Karpas-422 (cell line): ENCODE results near the gene FBLN1. TPM values are rescaled to one million over a fixed set of nuclear protein-coding genes. Genes with fewer than 3 reads are reported as not detected.
A peak's percentile ranks its signal among the peaks of the same experiment; 100 is the strongest.
"Not testable (repeated sequence)": the region's sequence is repeated elsewhere in the genome, so short reads cannot be mapped to it uniquely, and the experiment has no call there.

Experiments used
- DNase-seq: peaks from one replicate; pipeline ENCODE4 v3.0.0-alpha.2; 2015
- H2AFZ ChIP-seq: fragments of 200-600 bp; sonication (generic); 2 replicates; pipeline ENCODE4 v1.6.1; 2014; ENCODE audit warnings: antibody characterized with exemption, low read length, mixed read lengths
- H3K27ac ChIP-seq: fragments of 200-600 bp; sonication (generic); 2 replicates; pipeline ENCODE4 v1.5.1; 2014; ENCODE audit warnings: mild to moderate bottlenecking, low read length, moderate library complexity
- H3K27me3 ChIP-seq: fragments of 200-600 bp; sonication (generic); 2 replicates; pipeline ENCODE4 v1.6.1; 2014; ENCODE audit warnings: low read length, mixed read lengths
- H3K36me3 ChIP-seq: fragments of 200-600 bp; sonication (generic); 2 replicates; pipeline ENCODE4 v1.6.1; 2014; ENCODE audit warnings: low read length, mixed read lengths; ENCODE audit not compliant: insufficient read depth
- H3K4me1 ChIP-seq: fragments of 200-600 bp; sonication (generic); 2 replicates; pipeline ENCODE4 v1.6.1; 2014; ENCODE audit warnings: mild to moderate bottlenecking, low read length, mixed read lengths
- H3K4me2 ChIP-seq: fragments of 200-600 bp; sonication (generic); 2 replicates; pipeline ENCODE4 v1.6.1; 2014; ENCODE audit warnings: low read length, low read depth, mild to moderate bottlenecking; ENCODE audit not compliant: poor library complexity, severe bottlenecking
- H3K4me3 ChIP-seq: fragments of 200-600 bp; sonication (generic); 2 replicates; pipeline ENCODE4 v1.5.1; 2014; ENCODE audit warnings: mild to moderate bottlenecking, antibody characterized with exemption, low read length, mixed read lengths
- H3K79me2 ChIP-seq: fragments of 200-600 bp; sonication (generic); 2 replicates; pipeline ENCODE4 v1.6.1; 2014; ENCODE audit warnings: mild to moderate bottlenecking, low read length, mixed read lengths
- H3K9ac ChIP-seq: fragments of 200-600 bp; sonication (generic); 2 replicates; pipeline ENCODE4 v1.6.0; 2014; ENCODE audit warnings: low read length
- H3K9me2 ChIP-seq: fragments of 200-600 bp; sonication (generic), shearing (Covaris generic); replicated peaks from 2 replicates; pipeline ENCODE4 v1.6.0; 2014; ENCODE audit warnings: mild to moderate bottlenecking, low read length, moderate library complexity; ENCODE audit not compliant: insufficient read depth
- H3K9me3 ChIP-seq: fragments of 300-700, 200-600 bp; sonication (generic); 2 replicates; pipeline ENCODE4 v1.6.1; 2014; ENCODE audit warnings: low read length, mixed read lengths
- H4K20me1 ChIP-seq: fragments of 200-600 bp; sonication (generic); 2 replicates; pipeline ENCODE4 v1.6.1; 2014; ENCODE audit warnings: mild to moderate bottlenecking, antibody characterized with exemption, low read length, low read depth; ENCODE audit not compliant: insufficient read depth
- total RNA-seq: library from RNA; depleted of rRNA; stranded (reverse); fragments of >200 nt; shearing (Covaris generic); gene quantifications from 2 replicates; pipeline ENCODE4 v1.2.3, GENCODE V29; 2014; ENCODE audit warnings: low replicate concordance

The FBLN1 gene
- total RNA-seq, 1 experiment from 2014 or later, result not detected

- no peaks in the 10 kb centered on the region for H3K9me2 ChIP-seq
- no peaks in the 10 kb centered on the region for H4K20me1 ChIP-seq
- H3K79me2 ChIP-seq, result no peaks in the 10 kb centered on the region
- no peak for DNase-seq
- no peak overlapping the region for H2AFZ ChIP-seq
- no peak overlapping the region for H3K4me3 ChIP-seq
- H3K27me3 ChIP-seq, result no peaks in the 10 kb centered on the region
- H3K36me3 ChIP-seq, result no peaks in the 10 kb centered on the region
- no peaks in the 10 kb centered on the region for H3K9me3 ChIP-seq
- H3K4me2 ChIP-seq, result no peak overlapping the region
- H3K4me1 ChIP-seq, result peaks cover 15% of the 10 kb centered on the region
- no peak overlapping the region for H3K27ac ChIP-seq
- no peak overlapping the region for H3K9ac ChIP-seq
Observed at GRCh38 chr22:45600790-45601730, 98.4 kb downstream of the FBLN1 start.

- Histone ChIP-seq H3K79me2 (no peaks in the 10 kb centered on the region), H3K27ac (no peak overlapping the region), H3K36me3 (no peaks in the 10 kb centered on the region), H3K4me2 (no peak overlapping the region), H3K9me2 (no peaks in the 10 kb centered on the region), H3K4me3 (no peak overlapping the region), H3K27me3 (no peaks in the 10 kb centered on the region), H2AFZ (no peak overlapping the region), H3K9ac (no peak overlapping the region), H3K4me1 (peaks cover 15% of the 10 kb centered on the region), H4K20me1 (no peaks in the 10 kb centered on the region), H3K9me3 (no peaks in the 10 kb centered on the region)
- DNase-seq, result no peak
Observed at GRCh38 chr22:45602004-45602733, 99.5 kb downstream of the FBLN1 start.

GRCh38 chr22:45602824-45603595 lies 100.3 kb downstream of the FBLN1 start:
- no peak overlapping the region for H3K4me3 ChIP-seq
- H3K27me3 ChIP-seq, result no peaks in the 10 kb centered on the region
- H3K9me2 ChIP-seq, result no peaks in the 10 kb centered on the region
- H3K4me1 ChIP-seq, result peaks cover 15% of the 10 kb centered on the region
- 0 out of 2 replicates have a peak overlapping the region, but pooled peaks have one; percentile 28 for H2AFZ ChIP-seq
- H3K4me2 ChIP-seq, result peak overlapping the region; percentile 34
- DNase-seq, result peak; percentile 91
- H3K9me3 ChIP-seq, result no peaks in the 10 kb centered on the region
- no peaks in the 10 kb centered on the region for H4K20me1 ChIP-seq
- H3K27ac ChIP-seq, result no peak overlapping the region
- H3K9ac ChIP-seq, result no peak overlapping the region
- no peaks in the 10 kb centered on the region for H3K36me3 ChIP-seq
- no peaks in the 10 kb centered on the region for H3K79me2 ChIP-seq

- Histone ChIP-seq H3K4me1 (peaks cover 15% of the 10 kb centered on the region), H4K20me1 (no peaks in the 10 kb centered on the region), H3K79me2 (no peaks in the 10 kb centered on the region), H3K27me3 (no peaks in the 10 kb centered on the region), H3K4me2 (peak overlapping the region; percentile 34), H3K27ac (no peak overlapping the region), H3K9ac (no peak overlapping the region), H3K9me2 (no peaks in the 10 kb centered on the region), H3K36me3 (no peaks in the 10 kb centered on the region), H3K4me3 (no peak overlapping the region), H3K9me3 (no peaks in the 10 kb centered on the region), H2AFZ (0 out of 2 replicates have a peak overlapping the region, but pooled peaks have one; percentile 28)
- DNase-seq, result peak; percentile 71
Observed at GRCh38 chr22:45603619-45604018, 100.9 kb downstream of the FBLN1 start.

- H3K27me3 ChIP-seq, H3K4me3 ChIP-seq, DNase-seq, H3K4me1 ChIP-seq, H3K79me2 ChIP-seq, H3K9ac ChIP-seq, H3K4me2 ChIP-seq, H3K9me2 ChIP-seq, H3K9me3 ChIP-seq, H2AFZ ChIP-seq, H3K36me3 ChIP-seq, H4K20me1 ChIP-seq, H3K27ac ChIP-seq: not testable (repeated sequence)
Observed at GRCh38 chr22:45608045-45608444, 105.4 kb downstream of the FBLN1 start.

- H3K4me2 ChIP-seq, result no peak overlapping the region
- no peaks in the 10 kb centered on the region for H3K9me3 ChIP-seq
- H3K27ac ChIP-seq, result no peak overlapping the region
- DNase-seq, result no peak
- no peaks in the 10 kb centered on the region for H3K27me3 ChIP-seq
- H3K4me1 ChIP-seq, result peaks cover 3% of the 10 kb centered on the region
- H3K9ac ChIP-seq, result no peak overlapping the region
- H3K79me2 ChIP-seq, result no peaks in the 10 kb centered on the region
- no peak overlapping the region for H3K4me3 ChIP-seq
- no peaks in the 10 kb centered on the region for H3K36me3 ChIP-seq
- H3K9me2 ChIP-seq, result no peaks in the 10 kb centered on the region
- no peaks in the 10 kb centered on the region for H4K20me1 ChIP-seq
- H2AFZ ChIP-seq, result no peak overlapping the region
Observed at GRCh38 chr22:45608763-45609180, 106.1 kb downstream of the FBLN1 start.

- H3K36me3 ChIP-seq, result no peaks in the 10 kb centered on the region
- H3K9me3 ChIP-seq, result no peaks in the 10 kb centered on the region
- H3K4me3 ChIP-seq, result no peak overlapping the region
- H4K20me1 ChIP-seq, result no peaks in the 10 kb centered on the region
- no peak for DNase-seq
- H3K4me2 ChIP-seq, result no peak overlapping the region
- H3K9me2 ChIP-seq, result no peaks in the 10 kb centered on the region
- no peak overlapping the region for H2AFZ ChIP-seq
- H3K9ac ChIP-seq, result no peak overlapping the region
- no peaks in the 10 kb centered on the region for H3K79me2 ChIP-seq
- H3K27ac ChIP-seq, result no peak overlapping the region
- no peaks in the 10 kb centered on the region for H3K27me3 ChIP-seq
- H3K4me1 ChIP-seq, result no peaks in the 10 kb centered on the region
Observed at GRCh38 chr22:45612451-45612901, 109.8 kb downstream of the FBLN1 start.
